Fibroblast of skin of left biceps (primary cell): Measurements from ENCODE around the gene ZFP3.
"Not testable (repeated sequence)": the region's sequence is repeated elsewhere in the genome, so short reads cannot be mapped to it uniquely, and the experiment has no call there.

Experiments used
- DNase-seq, 2 experiments: peaks; one replicate each; pipeline ENCODE4 v3.0.0-alpha.2; 2013; ENCODE audit warnings: low read depth in 2 of 2

The ZFP3 gene

GRCh38 chr17:5124896-5125295 is 46.6 kb downstream of the ZFP3 start:
- not testable (repeated sequence) for DNase-seq

- no peak for DNase-seq
Observed at GRCh38 chr17:5126719-5127488, 48.6 kb downstream of the ZFP3 start.

- DNase-seq: no peak
Observed at GRCh38 chr17:5127910-5128309, 49.6 kb downstream of the ZFP3 start.

- not testable (repeated sequence) for DNase-seq
Observed at GRCh38 chr17:5128387-5128786, 50.1 kb downstream of the ZFP3 start.

GRCh38 chr17:5128905-5129535 is 50.8 kb downstream of the ZFP3 start:
- DNase-seq: no peak

- DNase-seq: not testable (repeated sequence)
Observed at GRCh38 chr17:5129770-5130169, 51.5 kb downstream of the ZFP3 start.

- not testable (repeated sequence) for DNase-seq
Observed at GRCh38 chr17:5130261-5130660, 52.0 kb downstream of the ZFP3 start.

GRCh38 chr17:5130687-5131086 is 52.4 kb downstream of the ZFP3 start:
- not testable (repeated sequence) for DNase-seq

- no peak for DNase-seq
Observed at GRCh38 chr17:5131146-5131715, 53.0 kb downstream of the ZFP3 start.

- not testable (repeated sequence) for DNase-seq
Observed at GRCh38 chr17:5131799-5132502, 53.7 kb downstream of the ZFP3 start.

- not testable (repeated sequence) for DNase-seq
Observed at GRCh38 chr17:5132503-5133225, 54.4 kb downstream of the ZFP3 start.

GRCh38 chr17:5133311-5133710 is 55.0 kb downstream of the ZFP3 start:
- no peak for DNase-seq

GRCh38 chr17:5133961-5134360 is 55.7 kb downstream of the ZFP3 start:
- not testable (repeated sequence) for DNase-seq

- DNase-seq: not testable (repeated sequence)
Observed at GRCh38 chr17:5134571-5134970, 56.3 kb downstream of the ZFP3 start.

- DNase-seq: not testable (repeated sequence)
Observed at GRCh38 chr17:5135131-5135712, 57.0 kb downstream of the ZFP3 start.

GRCh38 chr17:5135726-5136579 is 57.7 kb downstream of the ZFP3 start:
- no peak for DNase-seq

GRCh38 chr17:5136580-5137412 is 58.5 kb downstream of the ZFP3 start:
- not testable (repeated sequence) for DNase-seq

GRCh38 chr17:5137511-5138197 is 59.4 kb downstream of the ZFP3 start:
- not testable (repeated sequence) for DNase-seq

GRCh38 chr17:5138198-5138544 is 59.9 kb downstream of the ZFP3 start:
- DNase-seq: not testable (repeated sequence)
